Psoas muscle (tissue), 8 donors: Measurements from ENCODE around the gene GPN2. TPM values are rescaled to one million over a fixed set of nuclear protein-coding genes. Genes with fewer than 3 reads are reported as not detected.

Experiments
- ATAC-seq, 4 donors: fragments of 200-7000 bp; cut with Tn5 transposase; one replicate each; pipeline ENCODE4 v1.9.1; 2020; ENCODE audit warnings: moderate library complexity in 3 of 4, mild to moderate bottlenecking in 2 of 4
- DNase-seq, 2 donors: peaks; one replicate each; pipeline ENCODE4 v3.0.0-alpha.2; 2020
- H3K27ac ChIP-seq: fragments of 200-600 bp; one replicate; pipeline ENCODE4 v1.8.0; 2022
- H3K27me3 ChIP-seq, 3 donors: fragments of 200-600 bp in 1 of 3; one replicate each; pipeline versions ENCODE4 v1.6.1 to v1.8.0; 2013 to 2022; ENCODE audit warnings: low read length in 2 of 3, mild to moderate bottlenecking in 2 of 3, moderate library complexity in 1 of 3; ENCODE audit not compliant: insufficient read depth in 3 of 3
- H3K36me3 ChIP-seq, 2 donors: fragments of 200-600 bp in 1 of 2; one replicate each; pipeline versions ENCODE4 v1.6.1 to v1.8.0; 2013 to 2022; ENCODE audit warnings: low read depth in 1 of 2, mild to moderate bottlenecking in 1 of 2, moderate library complexity in 1 of 2; ENCODE audit not compliant: insufficient read depth in 1 of 2
- H3K4me1 ChIP-seq: fragments of 200-600 bp; one replicate; pipeline ENCODE4 v1.8.0; 2022
- H3K4me3 ChIP-seq: fragments of 200-600 bp; one replicate; pipeline ENCODE4 v1.8.0; 2022; ENCODE audit warnings: mild to moderate bottlenecking
- H3K9me3 ChIP-seq: fragments of 200-600 bp; one replicate; pipeline ENCODE4 v1.8.0; 2022
- WGBS, 3 donors: extraction: QIAGEN DNeasy Blood & Tissue Kit; methylation state at CpG; one replicate each; pipeline versions ENCODE4 v1.1.6 to v1.1.7; 2013; 5-methylcytosine and 5-hydroxymethylcytosine counted together
- intact Hi-C, 2 donors: fragments of 100-400 bp; cut with DNase I; formaldehyde crosslinking; loops; one replicate each; pipeline versions ENCODE4 v1.11.0 to v1.14.2; 2022
- polyA plus RNA-seq, 3 donors: library from polyadenylated mRNA; stranded (reverse); fragments of 200-250 nt; gene quantifications; one replicate each; pipeline ENCODE4 v1.2.3, GENCODE V29; 2013
- total RNA-seq, 4 donors: library from RNA; stranded (reverse); fragmentation: NEBNext Ultra II Directional in 2 of 4; extraction: Animal tissue kit (Norgen Biotek cat#: 25700) in 2 of 4; gene quantifications; one replicate each; pipeline versions ENCODE4 v1.2.1 to v1.2.4, GENCODE V29; 2021 to 2023
- TF ChIP-seq, protein P1 (sequence below): fragments of 200-600 bp; IDR thresholded peaks from one replicate; pipeline ENCODE4 v1.8.0; 2022; ENCODE audit warnings: antibody characterized with exemption
- donor health status: healthy with polysubstance abuse.
- donor health status: DM: no; HTN: no; CAD: no; lungs with moderate emphysema.
- donor health status: Bipolar disorder and iron deficiency.
- donor health status: healthy.
- donor health status: DM: yes; HTN: yes; CAD: no.
- donor health status: DM: no; HTN: no; CAD: no.
- donor health status: DM: no; HTN: no; CAD: no.
- donor health status: DM: yes; HTN: yes; CAD: no.

Gene GPN2
- total and polyA plus RNA-seq, 7 donors = 18.3 to 35.9 (median 24.2) TPM

DNA sequence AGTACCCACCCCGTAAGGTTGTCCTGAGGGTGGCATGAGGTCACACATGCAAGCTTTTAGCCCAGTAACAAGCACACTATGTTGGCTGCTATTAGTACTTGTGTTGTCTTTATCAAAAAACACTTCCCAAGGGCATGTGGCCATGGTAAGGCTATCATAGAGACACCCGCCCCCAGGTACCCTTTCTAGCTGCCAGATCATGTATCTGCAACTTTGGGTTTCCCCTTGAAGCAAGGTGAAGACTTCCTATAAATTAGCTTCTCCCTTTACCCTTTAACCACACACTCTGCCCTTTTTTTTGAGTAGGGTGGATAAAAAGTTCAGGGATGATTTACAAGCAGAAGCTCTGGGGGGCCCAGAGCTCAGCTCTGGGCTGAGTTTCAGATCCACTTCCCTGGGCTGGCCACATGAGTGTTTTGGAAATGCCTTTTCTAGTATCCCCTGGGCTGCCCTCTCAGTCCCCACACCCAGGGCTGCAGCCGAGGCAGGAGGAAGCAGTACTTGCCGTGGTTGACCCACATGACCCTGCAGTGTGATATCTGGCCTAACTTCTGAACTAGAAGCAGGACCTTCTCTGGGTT, 61.6 kb downstream of the GPN2 start:
- peaks cover 0 to 25% of the 10 kb centered on the region in 2 donors for H3K36me3 ChIP-seq
- no peaks in the 10 kb centered on the region for H3K27me3 ChIP-seq
- DNase-seq (no peak), ATAC-seq (no peak)
- H3K4me3 ChIP-seq = peak overlapping the region; percentile 80
- intact Hi-C loops = no loop called here
- no peak overlapping the region for H3K27ac ChIP-seq
- peaks cover 18% of the 10 kb centered on the region for H3K4me1 ChIP-seq
- H3K9me3 ChIP-seq = no peaks in the 10 kb centered on the region
- WGBS, 3 donors = 50 to 69% (median 60%) methylated on average over 4 of the region's 4 CpGs
- TF ChIP-seq, protein P1, sequence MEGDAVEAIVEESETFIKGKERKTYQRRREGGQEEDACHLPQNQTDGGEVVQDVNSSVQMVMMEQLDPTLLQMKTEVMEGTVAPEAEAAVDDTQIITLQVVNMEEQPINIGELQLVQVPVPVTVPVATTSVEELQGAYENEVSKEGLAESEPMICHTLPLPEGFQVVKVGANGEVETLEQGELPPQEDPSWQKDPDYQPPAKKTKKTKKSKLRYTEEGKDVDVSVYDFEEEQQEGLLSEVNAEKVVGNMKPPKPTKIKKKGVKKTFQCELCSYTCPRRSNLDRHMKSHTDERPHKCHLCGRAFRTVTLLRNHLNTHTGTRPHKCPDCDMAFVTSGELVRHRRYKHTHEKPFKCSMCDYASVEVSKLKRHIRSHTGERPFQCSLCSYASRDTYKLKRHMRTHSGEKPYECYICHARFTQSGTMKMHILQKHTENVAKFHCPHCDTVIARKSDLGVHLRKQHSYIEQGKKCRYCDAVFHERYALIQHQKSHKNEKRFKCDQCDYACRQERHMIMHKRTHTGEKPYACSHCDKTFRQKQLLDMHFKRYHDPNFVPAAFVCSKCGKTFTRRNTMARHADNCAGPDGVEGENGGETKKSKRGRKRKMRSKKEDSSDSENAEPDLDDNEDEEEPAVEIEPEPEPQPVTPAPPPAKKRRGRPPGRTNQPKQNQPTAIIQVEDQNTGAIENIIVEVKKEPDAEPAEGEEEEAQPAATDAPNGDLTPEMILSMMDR = no peak

DNA sequence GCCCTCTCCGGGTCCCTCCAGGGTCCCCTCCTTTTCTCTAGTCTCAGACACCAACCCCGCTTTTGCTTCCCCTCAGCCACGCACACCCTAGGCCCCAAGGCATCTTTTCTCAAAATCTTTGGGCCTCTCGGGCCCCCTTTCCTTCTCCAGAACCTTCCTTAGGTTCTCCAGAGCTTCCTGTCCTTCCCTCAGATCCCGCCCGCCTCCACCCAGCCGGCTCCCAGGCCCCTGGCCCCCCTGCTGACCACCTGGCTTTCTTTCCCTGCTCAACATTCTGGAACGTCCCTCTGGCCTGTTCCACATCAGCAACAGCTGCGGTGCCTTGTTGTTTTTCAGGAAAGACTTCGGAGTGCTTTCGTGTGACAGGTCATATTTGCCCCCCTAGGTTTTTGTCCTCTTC, 62.4 kb downstream of the GPN2 start:
- H3K27ac ChIP-seq = no peak overlapping the region
- no peak for ATAC-seq

DNA sequence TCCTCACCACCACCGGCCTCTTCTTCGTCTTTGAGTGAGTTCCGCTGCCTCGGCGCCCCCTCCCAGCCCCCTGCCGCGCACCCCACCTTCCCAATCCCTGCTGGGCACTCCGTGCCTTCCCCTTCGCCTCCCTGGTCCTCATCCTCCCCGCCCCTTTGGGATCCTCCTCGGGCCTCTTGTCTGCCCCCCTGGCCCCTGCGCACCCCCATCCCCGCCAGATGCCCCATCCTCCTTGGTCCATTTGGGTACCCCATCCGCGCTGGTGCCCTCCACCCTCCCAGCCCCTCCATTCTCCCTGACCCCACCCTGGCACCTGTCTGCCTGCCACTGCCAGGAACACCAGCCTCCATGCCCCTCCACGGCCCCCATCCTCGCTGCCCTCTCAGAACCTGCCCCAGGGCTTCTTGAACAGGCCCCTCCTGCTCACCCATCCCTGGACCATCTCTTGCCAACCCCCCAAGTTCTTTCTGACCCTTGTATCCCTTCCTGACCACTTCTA, 62.9 kb downstream of the GPN2 start:
- Histone ChIP-seq H3K4me3 (peak overlapping the region; percentile 80), H3K27ac (peak overlapping the region; percentile 71), H3K4me1 (peaks cover 18% of the 10 kb centered on the region), H3K27me3 (no peaks in the 10 kb centered on the region), H3K36me3 (peaks cover 0 to 12% of the 10 kb centered on the region in 2 donors), H3K9me3 (no peaks in the 10 kb centered on the region)
- no peak for ATAC-seq
- DNase-seq = no peak
- 2 to 8% (median 4%) methylated on average over 7 to 17 of the region's 17 CpGs for WGBS, 3 donors
- intact Hi-C loops = no loop called here
- TF ChIP-seq, protein P1 = no peak

More for the DNA sequence above, 62.4 kb downstream of the GPN2 start:
- Histone ChIP-seq H3K36me3 (peaks cover 0 to 17% of the 10 kb centered on the region in 2 donors), H3K4me3 (peak overlapping the region; percentile 80), H3K4me1 (peaks cover 18% of the 10 kb centered on the region), H3K9me3 (no peaks in the 10 kb centered on the region), H3K27me3 (no peaks in the 10 kb centered on the region)
- intact Hi-C loops = no loop called here
- TF ChIP-seq, protein P1 = no peak
- 13 to 28% (median 14%) methylated on average over 11 of the region's 11 CpGs for WGBS, 3 donors
- DNase-seq = no peak

DNA sequence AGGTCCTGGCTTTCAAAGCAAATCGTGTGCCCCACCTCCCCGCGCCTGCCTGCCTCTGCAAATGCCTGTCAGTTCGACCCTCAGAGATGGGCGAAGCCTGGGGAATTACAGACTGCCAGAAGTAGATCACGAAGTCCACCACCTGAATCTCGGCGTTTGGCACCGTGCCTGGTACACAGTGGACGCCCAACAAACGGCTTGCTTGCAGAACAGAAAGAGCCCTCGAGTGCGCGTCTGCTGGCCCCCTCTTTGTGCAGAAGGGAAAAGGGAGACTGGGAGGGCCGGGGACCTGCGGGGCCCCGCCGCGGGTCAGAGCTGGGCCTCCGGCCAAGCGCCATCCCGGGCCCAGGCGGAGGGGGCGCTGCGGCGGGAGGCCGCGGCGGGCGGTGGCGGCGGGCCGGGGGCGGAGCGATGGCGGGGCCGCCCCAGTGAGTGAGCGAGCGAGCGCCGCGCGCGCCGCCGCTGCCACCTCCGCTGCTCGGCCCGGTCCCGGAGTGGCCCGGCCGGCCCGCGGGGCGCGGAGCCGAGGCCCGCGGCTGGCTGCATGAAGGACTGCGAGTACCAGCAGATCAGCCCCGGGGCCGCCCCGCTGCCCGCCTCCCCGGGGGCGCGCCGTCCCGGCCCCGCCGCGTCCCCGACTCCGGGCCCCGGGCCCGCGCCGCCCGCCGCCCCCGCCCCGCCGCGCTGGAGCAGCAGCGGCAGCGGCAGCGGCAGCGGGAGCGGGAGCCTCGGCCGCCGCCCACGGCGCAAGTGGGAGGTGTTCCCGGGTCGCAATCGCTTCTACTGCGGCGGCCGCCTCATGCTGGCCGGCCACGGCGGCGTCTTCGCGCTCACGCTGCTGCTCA, 63.6 kb downstream of the GPN2 start, which contains the start of gene ZDHHC18:
TSS of gene ZDHHC18 (plus strand) at position 428 of the 845 bp plus-strand sequence. CDS start at position 545, 117 bp downstream.
- H3K9me3 ChIP-seq = no peaks in the 10 kb centered on the region
- H3K4me3 ChIP-seq = peak within 1 kb of the TSS; percentile 80
- TF ChIP-seq, protein P1 = peak; percentile 59
- no peaks in the 10 kb centered on the region for H3K27me3 ChIP-seq
- intact Hi-C loops = no loop called here
- ATAC-seq (peak; percentile 89 to 95 (median 92)), DNase-seq (peak; percentile 79 to 85)
- peaks cover 18% of the 10 kb centered on the region for H3K4me1 ChIP-seq
- H3K36me3 ChIP-seq = peaks cover 0 to 8% of the 10 kb centered on the region in 2 donors
- WGBS, 3 donors = 1 to 2% (median 1%) methylated on average over 37 to 103 of the region's 107 CpGs
- H3K27ac ChIP-seq = peak within 1 kb of the TSS; percentile 71

Other genes starting within 250 kb of the GPN2 start
- gene ARID1A, start 194.3 kb downstream of the GPN2 start, total RNA-seq = 10 to 100 TPM; 32.2 to 44.4 (median 39.6) TPM
- gene ARID1A, start 194.3 kb downstream of the GPN2 start, polyA plus RNA-seq = 10 to 100 TPM in 2 of 3 donors, 1 to 10 TPM in 1; 8.8 to 20.8 (median 12.9) TPM
- gene PIGV, start 102.3 kb downstream of the GPN2 start, total RNA-seq = 1 to 10 TPM; 4.2 to 7.4 (median 5.5) TPM
- gene PIGV, start 102.3 kb downstream of the GPN2 start, polyA plus RNA-seq = 1 to 10 TPM; 2.5 to 5.5 (median 3.4) TPM
- gene ZDHHC18, start 63.6 kb downstream of the GPN2 start, total RNA-seq = 10 to 100 TPM in 3 of 4 donors, 1 to 10 TPM in 1; 9.9 to 16.9 (median 12.5) TPM
- 10 to 100 TPM in 1 of 3 donors, 1 to 10 TPM in 2; 7.7 to 11.3 (median 9.6) TPM for gene ZDHHC18, start 63.6 kb downstream of the GPN2 start, polyA plus RNA-seq
- gene SFN, start 27.1 kb downstream of the GPN2 start, total RNA-seq = 10 to 100 TPM in 1 of 4 donors, under 1 TPM in 3; 0.17 to 26.7 (median 0.55) TPM
- gene SFN, start 27.1 kb downstream of the GPN2 start, polyA plus RNA-seq = under 1 TPM; 0.05 to 0.35 (median 0.21) TPM
- gene GPATCH3, start 10.2 kb upstream of the GPN2 start, total RNA-seq = 10 to 100 TPM; 10.7 to 22.9 (median 12.1) TPM
- gene GPATCH3, start 10.2 kb upstream of the GPN2 start, polyA plus RNA-seq = 10 to 100 TPM; 13.7 to 31.8 (median 17.8) TPM
- gene NR0B2, start 23.7 kb upstream of the GPN2 start, total RNA-seq = 1 to 10 TPM in 1 of 4 donors, under 1 TPM in 2, not detected in 1; 0.25 to 1.1 (median 0.49) TPM
- under 1 TPM; 0.06 to 0.21 (median 0.07) TPM for gene NR0B2, start 23.7 kb upstream of the GPN2 start, polyA plus RNA-seq
- gene NUDC, start 31.5 kb upstream of the GPN2 start, total RNA-seq = 10 to 100 TPM; 55.7 to 65.5 (median 62.3) TPM
- gene NUDC, start 31.5 kb upstream of the GPN2 start, polyA plus RNA-seq = 100 to 1,000 TPM in 1 of 3 donors, 10 to 100 TPM in 2; 77.7 to 105 (median 89.7) TPM
- gene KDF1, start 70.2 kb upstream of the GPN2 start, total RNA-seq = not detected
- gene KDF1, start 70.2 kb upstream of the GPN2 start, polyA plus RNA-seq = under 1 TPM in 1 of 3 donors, not detected in 2; 0.01 TPM
- 1 to 10 TPM in 3 of 4 donors, under 1 TPM in 1; 0.84 to 3.8 (median 1.4) TPM for gene TRNP1, start 103.4 kb upstream of the GPN2 start, total RNA-seq
- gene TRNP1, start 103.4 kb upstream of the GPN2 start, polyA plus RNA-seq = 1 to 10 TPM; 1.1 to 1.6 (median 1.6) TPM
- 1 to 10 TPM in 3 of 4 donors, under 1 TPM in 1; 0.20 to 2.3 (median 1.7) TPM for gene TENT5B, start 122.6 kb upstream of the GPN2 start, total RNA-seq
- 1 to 10 TPM in 1 of 3 donors, under 1 TPM in 2; 0.70 to 2.5 (median 0.74) TPM for gene TENT5B, start 122.6 kb upstream of the GPN2 start, polyA plus RNA-seq